ENCODE results near the gene ZBTB14.

GRCh38 chr18:5275872-5276271 is 19.7 kb downstream of the ZBTB14 start:
- TF ChIP-seq, protein P1, sequence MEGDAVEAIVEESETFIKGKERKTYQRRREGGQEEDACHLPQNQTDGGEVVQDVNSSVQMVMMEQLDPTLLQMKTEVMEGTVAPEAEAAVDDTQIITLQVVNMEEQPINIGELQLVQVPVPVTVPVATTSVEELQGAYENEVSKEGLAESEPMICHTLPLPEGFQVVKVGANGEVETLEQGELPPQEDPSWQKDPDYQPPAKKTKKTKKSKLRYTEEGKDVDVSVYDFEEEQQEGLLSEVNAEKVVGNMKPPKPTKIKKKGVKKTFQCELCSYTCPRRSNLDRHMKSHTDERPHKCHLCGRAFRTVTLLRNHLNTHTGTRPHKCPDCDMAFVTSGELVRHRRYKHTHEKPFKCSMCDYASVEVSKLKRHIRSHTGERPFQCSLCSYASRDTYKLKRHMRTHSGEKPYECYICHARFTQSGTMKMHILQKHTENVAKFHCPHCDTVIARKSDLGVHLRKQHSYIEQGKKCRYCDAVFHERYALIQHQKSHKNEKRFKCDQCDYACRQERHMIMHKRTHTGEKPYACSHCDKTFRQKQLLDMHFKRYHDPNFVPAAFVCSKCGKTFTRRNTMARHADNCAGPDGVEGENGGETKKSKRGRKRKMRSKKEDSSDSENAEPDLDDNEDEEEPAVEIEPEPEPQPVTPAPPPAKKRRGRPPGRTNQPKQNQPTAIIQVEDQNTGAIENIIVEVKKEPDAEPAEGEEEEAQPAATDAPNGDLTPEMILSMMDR (IDR thresholded peaks at IDR 0.05; ENCODE audit: low read depth, low read length, missing input control) = no peak
- TF ChIP-seq RAD21 (IDR thresholded peaks at IDR 0.05) (no peak), ATF3 (IDR thresholded peaks at IDR 0.05) (no peak), GABPA (IDR thresholded peaks at IDR 0.05 in 1 of 2, conservative IDR thresholded peaks at IDR 0.05 in 1 of 2) (no peak), TAF1 (conservative IDR thresholded peaks at IDR 0.05) (no peak), RXRA (IDR thresholded peaks at IDR 0.05) (no peak), JUND (IDR thresholded peaks at IDR 0.05) (no peak), NR2F2 (IDR thresholded peaks at IDR 0.05) (no peak), EGR1 (IDR thresholded peaks at IDR 0.05; ENCODE audit: low read depth in 2 of 2) (no peak)
- TF ChIP-seq, protein P2, sequence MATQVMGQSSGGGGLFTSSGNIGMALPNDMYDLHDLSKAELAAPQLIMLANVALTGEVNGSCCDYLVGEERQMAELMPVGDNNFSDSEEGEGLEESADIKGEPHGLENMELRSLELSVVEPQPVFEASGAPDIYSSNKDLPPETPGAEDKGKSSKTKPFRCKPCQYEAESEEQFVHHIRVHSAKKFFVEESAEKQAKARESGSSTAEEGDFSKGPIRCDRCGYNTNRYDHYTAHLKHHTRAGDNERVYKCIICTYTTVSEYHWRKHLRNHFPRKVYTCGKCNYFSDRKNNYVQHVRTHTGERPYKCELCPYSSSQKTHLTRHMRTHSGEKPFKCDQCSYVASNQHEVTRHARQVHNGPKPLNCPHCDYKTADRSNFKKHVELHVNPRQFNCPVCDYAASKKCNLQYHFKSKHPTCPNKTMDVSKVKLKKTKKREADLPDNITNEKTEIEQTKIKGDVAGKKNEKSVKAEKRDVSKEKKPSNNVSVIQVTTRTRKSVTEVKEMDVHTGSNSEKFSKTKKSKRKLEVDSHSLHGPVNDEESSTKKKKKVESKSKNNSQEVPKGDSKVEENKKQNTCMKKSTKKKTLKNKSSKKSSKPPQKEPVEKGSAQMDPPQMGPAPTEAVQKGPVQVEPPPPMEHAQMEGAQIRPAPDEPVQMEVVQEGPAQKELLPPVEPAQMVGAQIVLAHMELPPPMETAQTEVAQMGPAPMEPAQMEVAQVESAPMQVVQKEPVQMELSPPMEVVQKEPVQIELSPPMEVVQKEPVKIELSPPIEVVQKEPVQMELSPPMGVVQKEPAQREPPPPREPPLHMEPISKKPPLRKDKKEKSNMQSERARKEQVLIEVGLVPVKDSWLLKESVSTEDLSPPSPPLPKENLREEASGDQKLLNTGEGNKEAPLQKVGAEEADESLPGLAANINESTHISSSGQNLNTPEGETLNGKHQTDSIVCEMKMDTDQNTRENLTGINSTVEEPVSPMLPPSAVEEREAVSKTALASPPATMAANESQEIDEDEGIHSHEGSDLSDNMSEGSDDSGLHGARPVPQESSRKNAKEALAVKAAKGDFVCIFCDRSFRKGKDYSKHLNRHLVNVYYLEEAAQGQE (IDR thresholded peaks at IDR 0.05) = no peak
